Measurements from ENCODE around the gene SLC25A20.

DNA sequence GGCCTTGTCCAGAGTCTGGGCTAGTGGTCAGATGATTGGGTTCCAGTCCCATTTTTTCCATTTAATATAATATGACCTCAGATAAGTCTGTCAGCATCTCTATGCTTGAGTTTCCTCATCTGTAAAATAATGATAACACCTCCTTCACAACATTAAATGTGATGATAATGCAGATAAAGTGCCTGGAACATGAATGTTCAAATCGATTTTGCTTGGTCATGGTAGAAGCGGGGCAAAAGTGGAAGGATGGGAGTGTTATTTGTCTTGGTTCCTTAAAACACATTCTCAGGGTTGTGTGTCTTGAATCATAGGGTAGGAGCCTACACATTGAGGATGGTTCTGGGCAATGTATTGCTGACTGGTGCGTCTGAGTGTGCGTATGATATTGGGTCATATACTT lies 36.8 kb upstream of the SLC25A20 start:
- TF ChIP-seq, protein P1, sequence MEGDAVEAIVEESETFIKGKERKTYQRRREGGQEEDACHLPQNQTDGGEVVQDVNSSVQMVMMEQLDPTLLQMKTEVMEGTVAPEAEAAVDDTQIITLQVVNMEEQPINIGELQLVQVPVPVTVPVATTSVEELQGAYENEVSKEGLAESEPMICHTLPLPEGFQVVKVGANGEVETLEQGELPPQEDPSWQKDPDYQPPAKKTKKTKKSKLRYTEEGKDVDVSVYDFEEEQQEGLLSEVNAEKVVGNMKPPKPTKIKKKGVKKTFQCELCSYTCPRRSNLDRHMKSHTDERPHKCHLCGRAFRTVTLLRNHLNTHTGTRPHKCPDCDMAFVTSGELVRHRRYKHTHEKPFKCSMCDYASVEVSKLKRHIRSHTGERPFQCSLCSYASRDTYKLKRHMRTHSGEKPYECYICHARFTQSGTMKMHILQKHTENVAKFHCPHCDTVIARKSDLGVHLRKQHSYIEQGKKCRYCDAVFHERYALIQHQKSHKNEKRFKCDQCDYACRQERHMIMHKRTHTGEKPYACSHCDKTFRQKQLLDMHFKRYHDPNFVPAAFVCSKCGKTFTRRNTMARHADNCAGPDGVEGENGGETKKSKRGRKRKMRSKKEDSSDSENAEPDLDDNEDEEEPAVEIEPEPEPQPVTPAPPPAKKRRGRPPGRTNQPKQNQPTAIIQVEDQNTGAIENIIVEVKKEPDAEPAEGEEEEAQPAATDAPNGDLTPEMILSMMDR (IDR thresholded peaks at IDR 0.05) = no peak
- TF ChIP-seq RARB (CRISPR knock-in tag; IDR thresholded peaks at IDR 0.05) (no peak), CBX8 (IDR thresholded peaks at IDR 0.05) (no peak), CHD4 (IDR thresholded peaks at IDR 0.05; ENCODE audit: borderline replicate concordance) (no peak), NPAS2 (CRISPR knock-in tag; IDR thresholded peaks at IDR 0.05; ENCODE audit: borderline replicate concordance) (no peak), RFX5 (IDR thresholded peaks at IDR 0.05) (no peak), EHMT2 (IDR thresholded peaks at IDR 0.05; ENCODE audit: low read depth) (no peak), POLR2A (IDR thresholded peaks at IDR 0.05; ENCODE audit: low read length) (no peak), RAD21 (conservative IDR thresholded peaks at IDR 0.05 in 1 of 2, IDR thresholded peaks at IDR 0.05 in 1 of 2) (no peak)
- TF ChIP-seq, protein P2, sequence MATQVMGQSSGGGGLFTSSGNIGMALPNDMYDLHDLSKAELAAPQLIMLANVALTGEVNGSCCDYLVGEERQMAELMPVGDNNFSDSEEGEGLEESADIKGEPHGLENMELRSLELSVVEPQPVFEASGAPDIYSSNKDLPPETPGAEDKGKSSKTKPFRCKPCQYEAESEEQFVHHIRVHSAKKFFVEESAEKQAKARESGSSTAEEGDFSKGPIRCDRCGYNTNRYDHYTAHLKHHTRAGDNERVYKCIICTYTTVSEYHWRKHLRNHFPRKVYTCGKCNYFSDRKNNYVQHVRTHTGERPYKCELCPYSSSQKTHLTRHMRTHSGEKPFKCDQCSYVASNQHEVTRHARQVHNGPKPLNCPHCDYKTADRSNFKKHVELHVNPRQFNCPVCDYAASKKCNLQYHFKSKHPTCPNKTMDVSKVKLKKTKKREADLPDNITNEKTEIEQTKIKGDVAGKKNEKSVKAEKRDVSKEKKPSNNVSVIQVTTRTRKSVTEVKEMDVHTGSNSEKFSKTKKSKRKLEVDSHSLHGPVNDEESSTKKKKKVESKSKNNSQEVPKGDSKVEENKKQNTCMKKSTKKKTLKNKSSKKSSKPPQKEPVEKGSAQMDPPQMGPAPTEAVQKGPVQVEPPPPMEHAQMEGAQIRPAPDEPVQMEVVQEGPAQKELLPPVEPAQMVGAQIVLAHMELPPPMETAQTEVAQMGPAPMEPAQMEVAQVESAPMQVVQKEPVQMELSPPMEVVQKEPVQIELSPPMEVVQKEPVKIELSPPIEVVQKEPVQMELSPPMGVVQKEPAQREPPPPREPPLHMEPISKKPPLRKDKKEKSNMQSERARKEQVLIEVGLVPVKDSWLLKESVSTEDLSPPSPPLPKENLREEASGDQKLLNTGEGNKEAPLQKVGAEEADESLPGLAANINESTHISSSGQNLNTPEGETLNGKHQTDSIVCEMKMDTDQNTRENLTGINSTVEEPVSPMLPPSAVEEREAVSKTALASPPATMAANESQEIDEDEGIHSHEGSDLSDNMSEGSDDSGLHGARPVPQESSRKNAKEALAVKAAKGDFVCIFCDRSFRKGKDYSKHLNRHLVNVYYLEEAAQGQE (IDR thresholded peaks at IDR 0.05) = no peak

Data from A549 (cell line).